ENCODE data around the gene TRIM24.

TRIM24 gene

DNA sequence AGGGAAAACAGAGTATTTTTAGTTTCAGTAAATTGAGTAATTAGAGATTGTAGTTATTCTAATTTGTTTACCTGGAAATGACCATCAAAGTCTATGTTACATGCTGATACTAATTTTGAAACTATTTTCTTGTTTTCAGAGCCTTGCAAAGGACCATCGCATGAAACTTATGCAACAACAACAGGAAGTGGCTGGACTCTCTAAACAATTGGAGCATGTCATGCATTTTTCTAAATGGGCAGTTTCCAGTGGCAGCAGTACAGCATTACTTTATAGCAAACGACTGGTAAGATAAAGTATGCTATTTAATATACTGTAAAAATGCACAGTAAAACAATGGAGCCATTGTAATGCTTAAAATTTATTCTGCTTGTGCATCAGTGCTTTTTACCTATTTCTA lies 78.5 kb downstream of the TRIM24 start:
- no peak for DNase-seq (ENCODE audit: low spot score in 2 of 2)
- Mint-ChIP-seq H3K27ac (ENCODE audit: low read depth) (no peak overlapping the region), H3K4me3 (no peak overlapping the region)

GRCh38 chr7:138538997-138539644 lies 79.1 kb downstream of the TRIM24 start:
- DNase-seq (ENCODE audit: low spot score in 2 of 2) (no peak), ATAC-seq (replicated peaks; ENCODE audit: extremely low read depth, poor library complexity, severe bottlenecking) (no peak)
- Mint-ChIP-seq H3K27me3 (no peaks in the 10 kb centered on the region), H3K27ac (ENCODE audit: low read depth) (no peak overlapping the region), H3K4me3 (no peak overlapping the region), H3K9me3 (peaks cover 5% of the 10 kb centered on the region), H3K4me1 (peaks cover 26% of the 10 kb centered on the region), H3K36me3 (ENCODE audit: insufficient read depth) (peaks cover 18% of the 10 kb centered on the region)

More for the DNA sequence above, 78.5 kb downstream of the TRIM24 start:
- peaks cover 19% of the 10 kb centered on the region for H3K36me3 Mint-ChIP-seq (ENCODE audit: insufficient read depth)
- peaks cover 31% of the 10 kb centered on the region for H3K4me1 Mint-ChIP-seq
- H3K27me3 Mint-ChIP-seq, result no peaks in the 10 kb centered on the region
- no peak for ATAC-seq (replicated peaks; ENCODE audit: extremely low read depth, poor library complexity, severe bottlenecking)
- H3K9me3 Mint-ChIP-seq, result peaks cover 5% of the 10 kb centered on the region

DNA sequence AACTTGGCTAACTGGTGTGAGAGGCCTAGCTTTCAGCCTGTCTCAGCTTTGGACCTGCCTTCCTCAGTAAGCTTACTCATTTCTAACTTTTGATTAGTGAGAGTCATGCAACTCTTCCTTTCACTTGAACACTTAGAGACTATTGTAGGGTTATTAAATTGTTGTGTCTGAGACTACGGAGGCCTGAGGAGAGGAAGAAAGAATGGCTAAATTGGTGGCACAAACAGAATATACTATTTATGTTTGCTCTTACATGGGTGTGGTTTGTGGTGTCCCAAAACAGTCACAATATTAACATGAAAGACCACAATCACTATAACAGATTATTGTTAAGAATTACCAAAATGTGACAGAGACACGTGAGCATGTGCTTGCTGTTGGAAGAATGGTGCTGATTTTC lies 82.1 kb downstream of the TRIM24 start:
- peaks cover 20% of the 10 kb centered on the region for H3K36me3 Mint-ChIP-seq (ENCODE audit: insufficient read depth)
- H3K4me1 Mint-ChIP-seq, result peaks cover 10% of the 10 kb centered on the region
- peak overlapping the region; percentile 5 for H3K27ac Mint-ChIP-seq (ENCODE audit: low read depth)
- ATAC-seq (replicated peaks; ENCODE audit: extremely low read depth, poor library complexity, severe bottlenecking), result no peak
- H3K9me3 Mint-ChIP-seq, result no peaks in the 10 kb centered on the region
- no peak overlapping the region for H3K4me3 Mint-ChIP-seq
- no peaks in the 10 kb centered on the region for H3K27me3 Mint-ChIP-seq
- DNase-seq (ENCODE audit: low spot score in 2 of 2), result no peak

GRCh38 chr7:138543739-138544138 lies 83.7 kb downstream of the TRIM24 start:
- Mint-ChIP-seq H3K36me3 (ENCODE audit: insufficient read depth) (peaks cover 16% of the 10 kb centered on the region), H3K4me3 (no peak overlapping the region), H3K9me3 (no peaks in the 10 kb centered on the region), H3K27me3 (no peaks in the 10 kb centered on the region), H3K4me1 (peaks cover 10% of the 10 kb centered on the region), H3K27ac (ENCODE audit: low read depth) (no peak overlapping the region)
- DNase-seq (ENCODE audit: low spot score in 2 of 2), result no peak
- ATAC-seq (replicated peaks; ENCODE audit: extremely low read depth, poor library complexity, severe bottlenecking), result no peak

GRCh38 chr7:138545123-138545522 lies 85.1 kb downstream of the TRIM24 start:
- ATAC-seq (replicated peaks; ENCODE audit: extremely low read depth, poor library complexity, severe bottlenecking) (no peak), DNase-seq (ENCODE audit: low spot score in 2 of 2) (no peak)
- Mint-ChIP-seq H3K36me3 (ENCODE audit: insufficient read depth) (peaks cover 14% of the 10 kb centered on the region), H3K4me3 (no peak overlapping the region), H3K9me3 (peaks cover 6% of the 10 kb centered on the region), H3K27me3 (no peaks in the 10 kb centered on the region), H3K27ac (ENCODE audit: low read depth) (no peak overlapping the region), H3K4me1 (peaks cover 15% of the 10 kb centered on the region)

DNA sequence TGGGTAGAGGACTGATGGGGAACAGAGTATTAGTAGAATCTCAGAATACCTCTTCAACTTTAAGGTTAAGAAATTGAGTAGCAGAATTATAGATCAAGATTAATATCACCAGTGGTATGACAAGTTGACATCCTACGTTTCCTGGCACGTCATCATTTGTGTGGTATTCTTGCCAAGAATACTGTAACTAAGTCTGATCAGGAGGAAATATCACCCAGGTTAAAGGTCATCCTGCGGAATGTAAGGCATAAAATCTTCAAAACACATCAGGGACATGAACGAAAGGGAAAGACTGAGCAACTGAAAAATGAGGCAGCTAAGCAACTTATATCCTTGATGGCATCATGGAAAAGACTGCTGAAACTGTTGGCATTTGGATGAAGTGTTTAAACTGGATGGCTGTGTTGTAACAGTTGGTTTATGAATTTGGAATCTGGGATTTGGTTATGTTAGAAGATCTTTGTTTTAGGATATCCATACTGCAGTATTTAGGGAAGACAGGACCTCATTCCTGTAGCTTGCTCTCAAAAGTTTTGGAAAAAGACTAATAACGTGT lies 86.1 kb downstream of the TRIM24 start:
- ATAC-seq (replicated peaks; ENCODE audit: extremely low read depth, poor library complexity, severe bottlenecking) (no peak), DNase-seq (ENCODE audit: low spot score in 2 of 2) (no peak)
- Mint-ChIP-seq H3K4me1 (peaks cover 15% of the 10 kb centered on the region), H3K27me3 (no peaks in the 10 kb centered on the region), H3K4me3 (no peak overlapping the region), H3K27ac (ENCODE audit: low read depth) (no peak overlapping the region), H3K36me3 (ENCODE audit: insufficient read depth) (peaks cover 15% of the 10 kb centered on the region), H3K9me3 (peaks cover 6% of the 10 kb centered on the region)

GRCh38 chr7:138546829-138547228 lies 86.8 kb downstream of the TRIM24 start:
- no peak overlapping the region for H3K4me3 Mint-ChIP-seq
- H3K9me3 Mint-ChIP-seq, result peaks cover 6% of the 10 kb centered on the region
- peaks cover 11% of the 10 kb centered on the region for H3K4me1 Mint-ChIP-seq
- no peak for DNase-seq (ENCODE audit: low spot score in 2 of 2)
- ATAC-seq (replicated peaks; ENCODE audit: extremely low read depth, poor library complexity, severe bottlenecking), result no peak
- H3K27me3 Mint-ChIP-seq, result no peaks in the 10 kb centered on the region
- H3K36me3 Mint-ChIP-seq (ENCODE audit: insufficient read depth), result peaks cover 15% of the 10 kb centered on the region
- no peak overlapping the region for H3K27ac Mint-ChIP-seq (ENCODE audit: low read depth)

DNA sequence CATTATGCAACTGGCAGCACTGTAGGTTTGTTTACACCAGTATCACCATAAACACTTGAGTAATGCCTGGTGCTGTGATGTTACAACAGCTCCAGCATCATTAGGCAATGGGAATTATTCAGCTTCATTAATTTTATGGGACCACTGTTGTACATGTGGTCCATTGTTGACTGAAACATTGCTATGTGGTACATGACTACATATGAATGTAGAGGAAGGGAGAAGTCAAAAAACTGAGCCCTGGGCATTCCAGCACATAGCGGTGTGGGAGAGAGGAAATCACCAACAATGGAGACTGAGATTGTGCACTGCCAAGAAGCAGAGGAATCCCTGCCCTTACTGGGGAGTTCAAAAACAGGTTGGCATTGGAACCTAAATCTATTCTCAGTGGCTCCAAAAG lies 89.0 kb downstream of the TRIM24 start:
- Mint-ChIP-seq H3K36me3 (ENCODE audit: insufficient read depth) (peaks cover 25% of the 10 kb centered on the region), H3K27ac (ENCODE audit: low read depth) (no peak overlapping the region), H3K27me3 (no peaks in the 10 kb centered on the region), H3K9me3 (peaks cover 6% of the 10 kb centered on the region), H3K4me3 (no peak overlapping the region), H3K4me1 (peaks cover 5% of the 10 kb centered on the region)
- DNase-seq (ENCODE audit: low spot score in 2 of 2) (no peak), ATAC-seq (replicated peaks; ENCODE audit: extremely low read depth, poor library complexity, severe bottlenecking) (no peak)

DNA sequence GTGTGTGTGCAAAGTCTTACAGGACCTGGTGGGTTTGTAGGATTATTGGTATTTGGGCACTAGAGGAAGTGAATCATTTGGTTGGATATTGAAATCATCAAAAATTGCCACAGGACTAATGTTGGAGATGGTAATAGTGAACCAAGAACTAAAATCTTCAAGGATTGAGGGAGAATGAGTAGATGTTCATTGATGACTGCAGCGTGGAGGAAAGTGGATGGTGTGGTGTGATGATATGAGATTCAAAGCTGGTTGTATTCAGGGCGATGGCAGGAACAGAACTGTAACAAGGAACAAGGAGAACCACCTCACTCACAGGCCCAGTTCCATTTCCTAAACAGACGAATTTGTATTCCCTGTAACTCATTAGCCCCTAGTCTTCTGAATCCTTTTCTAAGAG lies 90.3 kb downstream of the TRIM24 start:
- H3K27me3 Mint-ChIP-seq, result no peaks in the 10 kb centered on the region
- ATAC-seq (replicated peaks; ENCODE audit: extremely low read depth, poor library complexity, severe bottlenecking), result no peak
- H3K36me3 Mint-ChIP-seq (ENCODE audit: insufficient read depth), result peaks cover 31% of the 10 kb centered on the region
- H3K9me3 Mint-ChIP-seq, result peaks cover 6% of the 10 kb centered on the region
- H3K4me1 Mint-ChIP-seq, result peaks cover 5% of the 10 kb centered on the region
- H3K27ac Mint-ChIP-seq (ENCODE audit: low read depth), result no peak overlapping the region
- no peak overlapping the region for H3K4me3 Mint-ChIP-seq
- DNase-seq (ENCODE audit: low spot score in 2 of 2), result no peak

GRCh38 chr7:138551102-138551501 lies 91.0 kb downstream of the TRIM24 start:
- H3K4me3 Mint-ChIP-seq, result no peak overlapping the region
- H3K9me3 Mint-ChIP-seq, result peaks cover 6% of the 10 kb centered on the region
- H3K36me3 Mint-ChIP-seq (ENCODE audit: insufficient read depth), result peaks cover 34% of the 10 kb centered on the region
- no peak overlapping the region for H3K27ac Mint-ChIP-seq (ENCODE audit: low read depth)
- ATAC-seq (replicated peaks; ENCODE audit: extremely low read depth, poor library complexity, severe bottlenecking), result no peak
- H3K27me3 Mint-ChIP-seq, result no peaks in the 10 kb centered on the region
- peaks cover 5% of the 10 kb centered on the region for H3K4me1 Mint-ChIP-seq
- DNase-seq (ENCODE audit: low spot score in 2 of 2), result no peak

- DNase-seq (ENCODE audit: low spot score in 2 of 2), result no peak
- Mint-ChIP-seq H3K9me3 (peaks cover 6% of the 10 kb centered on the region), H3K36me3 (ENCODE audit: insufficient read depth) (peaks cover 32% of the 10 kb centered on the region), H3K27me3 (no peaks in the 10 kb centered on the region), H3K27ac (ENCODE audit: low read depth) (no peak overlapping the region), H3K4me1 (peaks cover 5% of the 10 kb centered on the region), H3K4me3 (no peak overlapping the region)
- no peak for ATAC-seq (replicated peaks; ENCODE audit: extremely low read depth, poor library complexity, severe bottlenecking)
Observed at GRCh38 chr7:138553805-138554204, 93.7 kb downstream of the TRIM24 start.

DNA sequence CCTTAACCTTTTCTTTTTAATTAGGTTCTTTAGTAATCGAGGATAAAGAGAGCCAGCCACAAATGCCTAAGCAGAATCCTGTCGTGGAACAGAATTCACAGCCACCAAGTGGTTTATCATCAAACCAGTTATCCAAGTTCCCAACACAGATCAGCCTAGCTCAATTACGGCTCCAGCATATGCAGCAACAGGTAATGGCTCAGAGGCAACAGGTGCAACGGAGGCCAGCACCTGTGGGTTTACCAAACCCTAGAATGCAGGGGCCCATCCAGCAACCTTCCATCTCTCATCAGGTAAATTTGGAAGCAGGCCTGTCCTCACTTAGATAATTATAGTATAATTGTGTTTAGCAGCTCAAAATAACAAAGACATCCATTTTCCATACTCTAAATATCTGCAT lies 94.6 kb downstream of the TRIM24 start:
- no peak overlapping the region for H3K27ac Mint-ChIP-seq (ENCODE audit: low read depth)
- peaks cover 32% of the 10 kb centered on the region for H3K36me3 Mint-ChIP-seq (ENCODE audit: insufficient read depth)
- ATAC-seq (replicated peaks; ENCODE audit: extremely low read depth, poor library complexity, severe bottlenecking) (no peak), DNase-seq (ENCODE audit: low spot score in 2 of 2) (no peak)
- peaks cover 2% of the 10 kb centered on the region for H3K9me3 Mint-ChIP-seq
- peaks cover 2% of the 10 kb centered on the region for H3K4me1 Mint-ChIP-seq
- H3K4me3 Mint-ChIP-seq, result no peak overlapping the region
- no peaks in the 10 kb centered on the region for H3K27me3 Mint-ChIP-seq

GRCh38 chr7:138555684-138556083 lies 95.6 kb downstream of the TRIM24 start:
- H3K36me3 Mint-ChIP-seq (ENCODE audit: insufficient read depth), result peaks cover 30% of the 10 kb centered on the region
- peaks cover under 1% of the 10 kb centered on the region for H3K9me3 Mint-ChIP-seq
- H3K27ac Mint-ChIP-seq (ENCODE audit: low read depth), result no peak overlapping the region
- H3K27me3 Mint-ChIP-seq, result no peaks in the 10 kb centered on the region
- no peak overlapping the region for H3K4me3 Mint-ChIP-seq
- ATAC-seq (replicated peaks; ENCODE audit: extremely low read depth, poor library complexity, severe bottlenecking) (no peak), DNase-seq (ENCODE audit: low spot score in 2 of 2) (no peak)
- no peaks in the 10 kb centered on the region for H3K4me1 Mint-ChIP-seq
